Endothelial cell (in vitro differentiated cells): Measurements from ENCODE around the gene ZNF750. TPM values are rescaled to one million over a fixed set of nuclear protein-coding genes. Genes with fewer than 3 reads are reported as not detected.

Experiments
- DNase-seq: peaks from one replicate; pipeline ENCODE4 v3.0.0; 2021; ENCODE audit warnings: low spot score
- H3K27ac Mint-ChIP-seq: one replicate; pipeline ENCODE4 v1.8.0; 2021; ENCODE audit warnings: mixed read lengths, inconsistent platforms; ENCODE audit not compliant: unreplicated experiment
- H3K27me3 Mint-ChIP-seq: one replicate; pipeline ENCODE4 v1.8.0; 2021; ENCODE audit warnings: mild to moderate bottlenecking, moderate library complexity, mixed read lengths, inconsistent platforms; ENCODE audit not compliant: unreplicated experiment
- H3K36me3 Mint-ChIP-seq: one replicate; pipeline ENCODE4 v1.8.0; 2021; ENCODE audit warnings: mild to moderate bottlenecking, low read depth, mixed read lengths, inconsistent platforms; ENCODE audit not compliant: unreplicated experiment
- H3K4me1 Mint-ChIP-seq: one replicate; pipeline ENCODE4 v1.8.0; 2021; ENCODE audit warnings: mild to moderate bottlenecking, mixed read lengths, inconsistent platforms; ENCODE audit not compliant: unreplicated experiment
- H3K4me3 Mint-ChIP-seq: one replicate; pipeline ENCODE4 v1.8.0; 2021; ENCODE audit warnings: mild to moderate bottlenecking, mixed read lengths, inconsistent platforms; ENCODE audit not compliant: unreplicated experiment
- H3K9me3 Mint-ChIP-seq: one replicate; pipeline ENCODE4 v1.8.0; 2021; ENCODE audit warnings: mixed read lengths, inconsistent platforms; ENCODE audit not compliant: unreplicated experiment
- total RNA-seq: library from RNA; stranded (reverse); fragmentation: NEBNext Ultra II Directional; extraction: Animal tissue kit (Norgen Biotek cat#: 25700); gene quantifications from one replicate; pipeline ENCODE4 v1.2.1, GENCODE V29; 2021; ENCODE audit not compliant: unreplicated experiment
- TF ChIP-seq, protein P1 (sequence below): fragments of 200-600 bp; sonication (generic); IDR thresholded peaks from one replicate; pipeline ENCODE4 v1.5.0; 2021; ENCODE audit warnings: antibody characterized with exemption; ENCODE audit not compliant: unreplicated experiment

Gene ZNF750
- total RNA-seq, 1 donor from 2014 or later = 0.31 TPM

DNA sequence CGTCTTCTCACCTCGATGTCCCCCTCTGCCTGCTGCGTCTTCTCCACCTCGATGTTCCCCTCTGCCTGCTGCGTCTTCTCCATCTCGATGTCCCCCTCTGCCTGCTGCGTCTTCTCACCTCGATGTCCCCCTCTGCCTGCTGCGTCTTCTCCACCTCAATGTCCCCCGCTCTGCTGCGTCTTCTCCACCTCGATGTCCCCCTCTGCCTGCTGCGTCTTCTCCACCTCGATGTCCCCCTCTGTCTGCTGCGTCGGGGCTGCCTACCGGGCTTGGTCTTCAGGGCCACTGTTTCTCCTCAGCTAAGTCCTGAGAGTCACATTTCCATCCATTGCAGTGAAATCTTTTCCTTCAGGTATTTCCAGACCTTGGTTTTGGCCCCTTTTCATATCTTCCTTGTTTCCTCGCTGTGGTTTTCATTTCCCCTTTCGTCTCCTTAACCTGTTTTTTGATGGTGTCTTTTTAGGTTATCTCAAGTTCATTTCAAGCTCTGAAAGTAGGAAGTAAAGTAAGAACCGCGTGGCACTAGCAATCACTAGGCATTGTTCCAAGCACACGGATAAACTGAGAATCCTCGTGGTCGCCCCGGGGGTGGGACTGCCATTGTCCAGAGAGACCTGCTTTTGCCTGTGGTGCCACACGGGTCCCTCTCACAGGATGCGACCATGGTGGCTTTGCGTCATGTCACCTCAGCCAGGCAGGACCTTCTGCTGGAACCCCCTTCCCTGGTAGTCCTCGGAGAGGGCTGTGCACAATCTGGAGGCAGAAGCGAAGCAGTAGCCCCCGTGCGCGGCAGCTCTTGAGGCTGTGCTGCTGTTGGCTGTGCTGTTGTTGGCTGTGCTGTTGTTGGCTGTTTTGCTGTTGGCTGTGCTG, 9.5 kb upstream of the ZNF750 start:
- Mint-ChIP-seq H3K4me1 (peaks cover 40% of the 10 kb centered on the region), H3K4me3 (no peak overlapping the region), H3K27ac (peak overlapping the region; percentile 0), H3K27me3 (peaks cover 9% of the 10 kb centered on the region), H3K9me3 (no peaks in the 10 kb centered on the region), H3K36me3 (peaks cover 24% of the 10 kb centered on the region)
- TF ChIP-seq, protein P1, sequence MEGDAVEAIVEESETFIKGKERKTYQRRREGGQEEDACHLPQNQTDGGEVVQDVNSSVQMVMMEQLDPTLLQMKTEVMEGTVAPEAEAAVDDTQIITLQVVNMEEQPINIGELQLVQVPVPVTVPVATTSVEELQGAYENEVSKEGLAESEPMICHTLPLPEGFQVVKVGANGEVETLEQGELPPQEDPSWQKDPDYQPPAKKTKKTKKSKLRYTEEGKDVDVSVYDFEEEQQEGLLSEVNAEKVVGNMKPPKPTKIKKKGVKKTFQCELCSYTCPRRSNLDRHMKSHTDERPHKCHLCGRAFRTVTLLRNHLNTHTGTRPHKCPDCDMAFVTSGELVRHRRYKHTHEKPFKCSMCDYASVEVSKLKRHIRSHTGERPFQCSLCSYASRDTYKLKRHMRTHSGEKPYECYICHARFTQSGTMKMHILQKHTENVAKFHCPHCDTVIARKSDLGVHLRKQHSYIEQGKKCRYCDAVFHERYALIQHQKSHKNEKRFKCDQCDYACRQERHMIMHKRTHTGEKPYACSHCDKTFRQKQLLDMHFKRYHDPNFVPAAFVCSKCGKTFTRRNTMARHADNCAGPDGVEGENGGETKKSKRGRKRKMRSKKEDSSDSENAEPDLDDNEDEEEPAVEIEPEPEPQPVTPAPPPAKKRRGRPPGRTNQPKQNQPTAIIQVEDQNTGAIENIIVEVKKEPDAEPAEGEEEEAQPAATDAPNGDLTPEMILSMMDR = no peak
- DNase-seq = no peak

GRCh38 chr17:82848022-82848592, 8.3 kb upstream of the ZNF750 start:
- TF ChIP-seq, protein P1 = no peak
- Mint-ChIP-seq H3K27me3 (peaks cover 9% of the 10 kb centered on the region), H3K27ac (no peak overlapping the region), H3K9me3 (no peaks in the 10 kb centered on the region), H3K36me3 (peaks cover 31% of the 10 kb centered on the region), H3K4me3 (no peak overlapping the region), H3K4me1 (peaks cover 44% of the 10 kb centered on the region)
- DNase-seq = no peak

DNA sequence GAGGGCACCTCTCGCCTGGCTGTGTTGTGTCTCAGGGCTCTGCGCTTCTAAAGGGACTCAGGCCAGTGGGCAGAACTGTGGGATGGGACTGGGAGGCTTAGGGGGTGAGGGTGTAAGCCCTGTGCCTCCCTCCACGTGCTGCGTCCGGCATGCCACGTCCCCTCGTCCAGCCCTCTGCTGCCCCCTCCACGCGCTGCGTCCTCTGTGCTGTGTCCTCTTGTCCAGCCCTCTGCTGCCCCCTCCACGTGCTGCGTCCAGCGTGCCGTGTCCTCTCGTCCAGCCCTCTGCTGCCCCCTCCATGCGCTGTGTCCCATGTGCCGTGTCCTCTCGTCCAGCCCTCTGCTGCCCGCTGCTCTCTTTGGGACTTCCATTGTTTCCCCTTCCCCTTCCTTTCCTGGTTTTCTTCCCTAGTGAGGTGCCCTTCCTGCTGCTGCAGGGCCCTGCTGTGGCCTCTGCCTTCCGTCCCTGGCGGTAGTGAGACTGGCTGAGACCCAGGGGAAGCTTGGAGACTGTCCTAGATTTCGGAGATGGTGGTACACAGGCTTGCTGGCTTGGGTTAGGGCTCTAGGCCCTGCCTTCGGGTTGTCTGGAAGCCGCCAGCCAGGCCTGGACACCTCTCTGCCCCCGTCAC, 6.4 kb upstream of the ZNF750 start:
- Mint-ChIP-seq H3K27ac (peak overlapping the region; percentile 97), H3K4me1 (peaks cover 47% of the 10 kb centered on the region), H3K4me3 (no peak overlapping the region), H3K9me3 (no peaks in the 10 kb centered on the region), H3K36me3 (peaks cover 35% of the 10 kb centered on the region), H3K27me3 (peaks cover 12% of the 10 kb centered on the region)
- TF ChIP-seq, protein P1 = no peak
- DNase-seq = no peak

GRCh38 chr17:82845163-82845807, 5.5 kb upstream of the ZNF750 start:
- Mint-ChIP-seq H3K4me1 (peaks cover 43% of the 10 kb centered on the region), H3K9me3 (no peaks in the 10 kb centered on the region), H3K27ac (peak overlapping the region; percentile 97), H3K27me3 (peaks cover 12% of the 10 kb centered on the region), H3K36me3 (peaks cover 31% of the 10 kb centered on the region), H3K4me3 (peak overlapping the region; percentile 39)
- DNase-seq = peak; percentile 39
- TF ChIP-seq, protein P1 = no peak
